Embryonic facial prominence (tissue), 1 donor: ENCODE measurements around the gene RASSF10.
"Not testable (repeated sequence)": the region's sequence is repeated elsewhere in the genome, so short reads cannot be mapped to it uniquely, and the experiment has no call there.

Experiments used
- DNase-seq: peaks from one replicate; pipeline ENCODE4 v3.0.0-alpha.2; 2016; ENCODE audit errors: extremely low spot score

Gene RASSF10

GRCh38 chr11:13026722-13027121, 17.6 kb downstream of the RASSF10 start:
- no peak for DNase-seq

GRCh38 chr11:13028322-13028721, 19.2 kb downstream of the RASSF10 start:
- no peak for DNase-seq

GRCh38 chr11:13029872-13030271, 20.8 kb downstream of the RASSF10 start:
- DNase-seq: no peak

GRCh38 chr11:13030857-13031256, 21.7 kb downstream of the RASSF10 start:
- DNase-seq: no peak

GRCh38 chr11:13031349-13031748, 22.2 kb downstream of the RASSF10 start:
- no peak for DNase-seq

GRCh38 chr11:13033760-13034533, 24.8 kb downstream of the RASSF10 start:
- DNase-seq: no peak

GRCh38 chr11:13035711-13036110, 26.6 kb downstream of the RASSF10 start:
- DNase-seq: no peak

GRCh38 chr11:13036235-13036634, 27.1 kb downstream of the RASSF10 start:
- no peak for DNase-seq

GRCh38 chr11:13038366-13038765, 29.2 kb downstream of the RASSF10 start:
- no peak for DNase-seq

- DNase-seq: no peak
Measured at GRCh38 chr11:13039126-13039525, 30.0 kb downstream of the RASSF10 start.

- no peak for DNase-seq
Measured at GRCh38 chr11:13040969-13041561, 31.9 kb downstream of the RASSF10 start.

GRCh38 chr11:13042873-13043342, 33.8 kb downstream of the RASSF10 start:
- no peak for DNase-seq

GRCh38 chr11:13043912-13044628, 35.0 kb downstream of the RASSF10 start:
- no peak for DNase-seq

GRCh38 chr11:13045089-13045488, 36.0 kb downstream of the RASSF10 start:
- not testable (repeated sequence) for DNase-seq

GRCh38 chr11:13045734-13046133, 36.6 kb downstream of the RASSF10 start:
- DNase-seq: no peak

GRCh38 chr11:13046637-13047570, 37.8 kb downstream of the RASSF10 start:
- DNase-seq: no peak

- DNase-seq: no peak
Measured at GRCh38 chr11:13047884-13048283, 38.8 kb downstream of the RASSF10 start.

- DNase-seq: no peak
Measured at GRCh38 chr11:13051257-13051656, 42.1 kb downstream of the RASSF10 start.

GRCh38 chr11:13052130-13052571, 43.0 kb downstream of the RASSF10 start:
- no peak for DNase-seq

- DNase-seq: no peak
Measured at GRCh38 chr11:13053255-13053917, 44.3 kb downstream of the RASSF10 start.

- no peak for DNase-seq
Measured at GRCh38 chr11:13054278-13054677, 45.2 kb downstream of the RASSF10 start.
